C4-2B (cell line): ENCODE data around the gene RGS19.

Source experiments
- CTCF ChIP-seq: fragments of 450-650 bp; conservative IDR thresholded peaks from 2 replicates; pipeline ENCODE4 v1.5.1; 2017; ENCODE audit warnings: mild to moderate bottlenecking
- ZFX ChIP-seq: fragments of 450-650 bp; IDR thresholded peaks from 2 replicates; pipeline ENCODE4 v1.6.1; 2017

DNA sequence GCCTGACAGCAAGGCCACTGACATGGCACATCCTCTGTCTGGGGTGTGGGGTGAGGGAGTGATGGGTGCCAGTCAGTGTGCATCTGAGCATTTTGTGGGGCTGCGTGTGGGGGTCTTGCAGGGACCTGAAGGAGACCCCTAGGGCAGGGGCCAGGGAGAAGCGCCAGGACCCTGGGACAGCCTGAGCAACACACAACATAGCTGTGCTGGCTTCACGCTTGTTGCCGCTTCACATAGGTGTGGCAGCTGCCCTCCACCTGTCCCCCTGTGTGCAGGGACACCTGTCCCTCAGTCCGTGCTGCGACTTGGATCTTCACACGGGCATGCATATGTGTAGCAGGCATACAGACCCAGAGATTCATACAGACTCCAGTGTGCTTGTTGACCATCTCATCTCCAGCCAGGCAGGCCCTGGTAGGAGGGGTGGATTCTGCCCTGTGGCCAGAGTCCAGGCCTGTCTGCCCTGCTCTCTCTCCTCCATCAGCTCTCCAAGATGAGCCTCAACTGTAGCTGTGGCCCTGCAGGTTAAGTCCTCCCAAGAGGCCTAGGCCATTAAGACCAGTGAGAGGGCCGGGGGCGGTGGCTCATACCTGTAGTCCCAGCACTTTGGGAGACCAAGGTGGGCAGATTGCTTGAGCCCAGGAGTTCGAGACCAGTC lies 31.2 kb upstream of the RGS19 start:
- no peak for TF ChIP-seq CTCF
- no peak for TF ChIP-seq ZFX
